ENCODE measurements around the gene SMPD3. TPM values are rescaled to one million over a fixed set of nuclear protein-coding genes. Genes with fewer than 3 reads are reported as not detected.

SMPD3 gene
- total RNA-seq, 1 experiment from 2014 or later, result 0.70 TPM

DNA sequence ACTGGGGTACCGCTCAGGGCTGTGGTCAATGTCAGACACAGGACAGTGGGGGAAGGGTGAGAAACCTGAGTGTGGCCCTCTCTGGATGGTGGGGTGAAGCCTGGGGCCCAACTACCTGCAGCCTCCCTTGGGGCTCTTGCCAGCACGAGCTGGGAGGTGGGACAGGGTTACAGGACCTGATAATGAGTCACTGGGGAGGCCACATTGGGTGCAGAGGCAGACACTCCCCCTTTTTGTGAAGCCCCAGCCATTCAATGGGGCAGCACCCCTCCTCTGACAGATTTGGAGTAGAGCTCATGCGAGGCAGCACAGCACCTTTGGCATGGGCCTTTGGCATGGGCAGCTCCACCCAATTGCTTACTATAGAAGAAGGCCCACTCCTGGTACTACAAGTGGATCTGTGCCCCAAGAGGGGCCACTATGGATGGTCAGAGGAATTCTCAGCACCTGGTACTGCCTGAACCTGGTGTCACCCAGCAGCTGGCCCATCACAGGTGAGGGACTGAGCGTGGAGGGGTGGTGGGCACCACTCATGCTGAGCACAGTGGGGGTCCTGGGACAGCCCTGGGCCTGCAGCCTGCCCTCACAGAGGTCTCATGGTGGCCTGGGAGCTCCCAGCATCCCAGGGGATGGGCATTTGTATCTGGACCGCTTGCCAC, 45.2 kb upstream of the SMPD3 start:
- no CpG with 5 or more reads among the region's 5 CpGs for whole genome bisulfite sequencing (ENCODE audit: extremely low coverage, insufficient read length, low lambda C conversion rate)
- no peak overlapping the region for H3K4me3 Mint-ChIP-seq

More for the DNA sequence above, 45.2 kb upstream of the SMPD3 start:
- TF ChIP-seq, protein P1, sequence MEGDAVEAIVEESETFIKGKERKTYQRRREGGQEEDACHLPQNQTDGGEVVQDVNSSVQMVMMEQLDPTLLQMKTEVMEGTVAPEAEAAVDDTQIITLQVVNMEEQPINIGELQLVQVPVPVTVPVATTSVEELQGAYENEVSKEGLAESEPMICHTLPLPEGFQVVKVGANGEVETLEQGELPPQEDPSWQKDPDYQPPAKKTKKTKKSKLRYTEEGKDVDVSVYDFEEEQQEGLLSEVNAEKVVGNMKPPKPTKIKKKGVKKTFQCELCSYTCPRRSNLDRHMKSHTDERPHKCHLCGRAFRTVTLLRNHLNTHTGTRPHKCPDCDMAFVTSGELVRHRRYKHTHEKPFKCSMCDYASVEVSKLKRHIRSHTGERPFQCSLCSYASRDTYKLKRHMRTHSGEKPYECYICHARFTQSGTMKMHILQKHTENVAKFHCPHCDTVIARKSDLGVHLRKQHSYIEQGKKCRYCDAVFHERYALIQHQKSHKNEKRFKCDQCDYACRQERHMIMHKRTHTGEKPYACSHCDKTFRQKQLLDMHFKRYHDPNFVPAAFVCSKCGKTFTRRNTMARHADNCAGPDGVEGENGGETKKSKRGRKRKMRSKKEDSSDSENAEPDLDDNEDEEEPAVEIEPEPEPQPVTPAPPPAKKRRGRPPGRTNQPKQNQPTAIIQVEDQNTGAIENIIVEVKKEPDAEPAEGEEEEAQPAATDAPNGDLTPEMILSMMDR (conservative IDR thresholded peaks at IDR 0.05), result no peak
- peaks cover 11 to 18% of the 10 kb centered on the region in 2 experiments for H3K4me1 Mint-ChIP-seq
- Histone ChIP-seq H2BK5ac (ENCODE audit: insufficient read length, low read length) (no peak overlapping the region), H3K4me1 (ENCODE audit: insufficient read depth, low read length) (no peaks in the 10 kb centered on the region; the same call in 1 of the 2 replicates), H2AK5ac (ENCODE audit: insufficient read length, low read length) (no peak overlapping the region), H3K9me3 (ENCODE audit: control insufficient read depth, low read depth, low read length) (no peaks in the 10 kb centered on the region), H3K9ac (ENCODE audit: extremely low read depth, insufficient read length, low read length) (no peak overlapping the region), H3K27me3 (ENCODE audit: insufficient read depth, low read length) (no peaks in the 10 kb centered on the region), H2BK12ac (ENCODE audit: insufficient read length, low read depth, low read length) (no peak overlapping the region), H3K18ac (ENCODE audit: insufficient read length, low read depth, low read length) (no peak overlapping the region), H3K79me1 (ENCODE audit: insufficient read depth, low read depth, low read length, poor library complexity, severe bottlenecking) (no peaks in the 10 kb centered on the region), H3K4me2 (ENCODE audit: insufficient read depth, insufficient read length, low read length) (no peak overlapping the region), H2BK120ac (ENCODE audit: low read depth, low read length, poor library complexity, severe bottlenecking) (no peak overlapping the region), H3K56ac (ENCODE audit: insufficient read length, low read depth, low read length) (no peak overlapping the region), H4K5ac (ENCODE audit: insufficient read length, low read depth, low read length) (no peak overlapping the region), H3K14ac (ENCODE audit: insufficient read depth, low read length) (no peak overlapping the region), H3K4ac (ENCODE audit: low read depth, low read length) (no peak overlapping the region), H3K23me2 (ENCODE audit: insufficient read length, low read depth, low read length, poor library complexity, severe bottlenecking) (no peaks in the 10 kb centered on the region), H4K8ac (replicated peaks; ENCODE audit: insufficient read length, low read depth, low read length) (no peak overlapping the region), H2BK20ac (ENCODE audit: low read depth, low read length, poor library complexity, severe bottlenecking) (no peak overlapping the region), H4K20me1 (ENCODE audit: control insufficient read depth, insufficient read depth, insufficient read length) (no peaks in the 10 kb centered on the region), H4K91ac (ENCODE audit: insufficient read length, low read depth, low read length) (no peak overlapping the region), H3K79me2 (ENCODE audit: insufficient read depth, low read length) (no peaks in the 10 kb centered on the region), H2BK15ac (ENCODE audit: low read depth, low read length) (no peak overlapping the region), H3K27ac (ENCODE audit: insufficient read length, low read depth, low read length) (no peak overlapping the region), H3K23ac (ENCODE audit: insufficient read length, low read depth, low read length) (no peak overlapping the region), H2AFZ (ENCODE audit: low read length) (no peak overlapping the region), H3T11ph (ENCODE audit: low read length) (no peak overlapping the region)
- DNase-seq, result no peak
- H3K36me3 Mint-ChIP-seq (ENCODE audit: insufficient read depth in 1 of 3, low read depth in 3 of 3), result peaks cover 0 to 8% (median 3%) of the 10 kb centered on the region in 3 experiments; a peak in 5 of 7 replicates
- no peaks in the 10 kb centered on the region; the same call in 1 of the 2 replicates for H3K27me3 Mint-ChIP-seq (ENCODE audit: low read depth)
- H3K27ac Mint-ChIP-seq, result peak overlapping the region in 1 of 3 experiments; percentile 76; a peak in 1 of 7 replicates
- peaks cover 7 to 11% of the 10 kb centered on the region in 2 experiments; a peak in 4 of 5 replicates for H3K9me3 Mint-ChIP-seq
